NCI-H2107 treated with DMSO at 0.1 percent for 48 hours (cell line): Measurements from ENCODE around the gene F7.

Experiments
- DNase-seq: peaks from one replicate; lab custom pipeline; 2025; ENCODE audit not compliant: unreplicated experiment; lab: John Stamatoyannopoulos, UW

The F7 gene

GRCh38 chr13:113086031-113086750 is 19.4 kb upstream of the F7 start:
- DNase-seq, result no peak

GRCh38 chr13:113086991-113087922 is 18.3 kb upstream of the F7 start:
- DNase-seq, result no peak

DNA sequence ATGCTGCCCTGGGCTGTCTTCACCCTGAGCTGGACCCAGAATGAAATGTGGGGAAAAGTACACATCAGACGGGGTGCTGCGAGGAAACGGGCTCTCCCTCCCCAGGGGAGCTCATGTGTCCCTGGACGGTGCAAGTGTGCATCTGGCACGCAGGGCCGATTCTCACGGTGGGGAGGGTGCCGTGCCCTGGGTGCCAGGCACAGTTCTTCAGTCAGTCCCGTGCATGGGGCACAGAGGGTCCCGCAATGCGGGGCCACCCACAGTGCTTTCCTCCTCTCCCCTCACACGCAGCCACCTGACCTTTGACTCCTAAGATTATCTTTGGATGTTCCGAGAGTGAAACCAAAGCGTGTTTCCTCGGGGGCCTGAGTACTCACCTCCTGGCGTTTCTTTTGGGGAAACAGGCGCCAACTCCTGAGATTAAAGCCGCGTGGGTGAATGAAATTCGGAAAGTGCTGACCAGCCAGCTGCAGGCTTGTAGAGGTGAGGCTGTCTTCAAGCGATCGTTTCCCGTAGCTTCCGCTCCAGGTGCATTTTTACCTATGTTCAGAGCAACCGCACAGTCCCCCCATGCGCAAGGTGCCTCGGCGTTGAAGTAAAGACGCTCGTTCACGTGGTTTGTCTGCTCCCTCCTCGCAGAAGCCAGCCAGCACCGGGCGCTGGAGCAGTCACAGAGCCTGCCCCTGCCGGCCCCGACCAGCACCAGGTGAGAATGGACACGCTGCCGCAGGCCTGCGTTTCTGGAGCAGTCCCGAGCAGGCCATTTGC is 17.5 kb upstream of the F7 start:
- DNase-seq, result no peak

GRCh38 chr13:113088691-113089020 is 16.9 kb upstream of the F7 start:
- DNase-seq, result no peak

DNA sequence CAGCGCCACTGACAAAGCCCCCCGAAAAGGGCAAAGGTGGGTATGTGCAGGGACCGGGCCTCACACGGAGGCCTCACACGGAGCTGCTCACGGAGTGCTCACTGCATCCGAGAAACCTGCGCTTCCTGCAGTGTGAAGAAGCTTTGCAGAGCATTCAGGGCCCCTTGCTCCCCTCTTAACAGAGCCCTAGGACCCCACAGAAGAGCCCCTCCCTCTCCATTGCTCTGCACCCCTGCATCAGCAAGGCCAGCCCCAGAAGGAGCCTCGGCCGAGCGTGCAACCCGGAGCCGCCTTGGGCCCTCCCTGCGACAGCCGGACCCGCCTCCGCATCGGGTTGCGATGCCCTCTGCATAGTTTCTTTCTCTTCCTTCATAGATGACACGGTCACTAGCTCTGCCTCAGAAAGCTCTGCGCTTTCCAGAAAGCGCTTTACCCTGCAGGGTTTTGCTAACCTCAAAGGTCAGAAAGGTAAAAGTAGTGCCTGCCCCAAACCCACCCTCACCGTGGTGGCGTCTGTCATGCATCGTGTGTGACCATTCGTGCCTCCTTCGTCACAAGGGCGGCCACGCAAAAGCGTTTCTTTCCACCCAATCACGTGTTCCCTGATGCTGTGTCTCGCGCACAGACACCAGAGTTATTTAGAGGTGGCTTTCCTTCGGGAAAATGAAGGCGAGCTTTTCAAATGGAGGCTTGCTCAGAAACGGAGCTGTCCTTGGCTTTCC is 15.7 kb upstream of the F7 start:
- DNase-seq, result no peak

DNA sequence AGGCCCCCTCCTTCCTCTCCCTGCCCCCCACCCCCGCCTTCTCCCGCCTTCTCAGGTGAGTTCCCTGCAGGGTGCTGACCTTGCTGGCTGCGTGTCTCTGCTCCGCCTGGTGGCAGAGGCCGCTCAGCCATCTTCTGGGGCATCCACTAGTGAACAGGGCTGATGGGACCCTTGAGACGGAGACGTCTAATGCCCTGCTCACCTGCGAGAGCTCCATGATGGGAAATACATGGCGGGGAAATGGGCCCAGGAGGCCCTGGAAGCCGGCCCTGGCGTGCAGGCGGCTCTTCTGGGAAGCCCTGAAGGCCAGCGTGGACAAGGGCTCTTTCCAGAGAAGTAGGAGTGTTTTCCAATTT is 15.2 kb upstream of the F7 start:
- DNase-seq, result no peak

DNA sequence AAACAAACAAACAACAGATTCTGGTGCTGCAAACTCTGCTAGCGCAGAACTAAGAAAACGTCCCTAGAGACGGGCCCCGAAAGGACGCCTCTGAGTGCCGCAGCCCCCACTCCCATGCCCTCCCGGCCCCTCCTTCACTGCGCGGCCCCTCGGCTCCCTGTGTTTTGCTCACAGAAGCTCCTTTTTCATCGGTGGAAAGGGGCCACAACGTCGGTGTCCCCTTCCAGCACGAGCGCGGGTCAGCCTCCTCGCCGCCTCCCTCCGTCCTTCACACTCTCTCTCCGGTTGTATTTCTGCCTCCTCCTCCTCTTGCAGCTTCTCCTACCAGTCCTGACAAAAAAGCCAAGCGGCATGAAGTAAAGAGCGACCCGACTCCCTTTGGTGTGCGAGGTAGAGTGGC is 14.8 kb upstream of the F7 start:
- no peak for DNase-seq

- no peak for DNase-seq
Observed at GRCh38 chr13:113091211-113091771, 14.3 kb upstream of the F7 start.

- no peak for DNase-seq
Observed at GRCh38 chr13:113091891-113092775, 13.5 kb upstream of the F7 start.

- no peak for DNase-seq
Observed at GRCh38 chr13:113092776-113093579, 12.6 kb upstream of the F7 start.

DNA sequence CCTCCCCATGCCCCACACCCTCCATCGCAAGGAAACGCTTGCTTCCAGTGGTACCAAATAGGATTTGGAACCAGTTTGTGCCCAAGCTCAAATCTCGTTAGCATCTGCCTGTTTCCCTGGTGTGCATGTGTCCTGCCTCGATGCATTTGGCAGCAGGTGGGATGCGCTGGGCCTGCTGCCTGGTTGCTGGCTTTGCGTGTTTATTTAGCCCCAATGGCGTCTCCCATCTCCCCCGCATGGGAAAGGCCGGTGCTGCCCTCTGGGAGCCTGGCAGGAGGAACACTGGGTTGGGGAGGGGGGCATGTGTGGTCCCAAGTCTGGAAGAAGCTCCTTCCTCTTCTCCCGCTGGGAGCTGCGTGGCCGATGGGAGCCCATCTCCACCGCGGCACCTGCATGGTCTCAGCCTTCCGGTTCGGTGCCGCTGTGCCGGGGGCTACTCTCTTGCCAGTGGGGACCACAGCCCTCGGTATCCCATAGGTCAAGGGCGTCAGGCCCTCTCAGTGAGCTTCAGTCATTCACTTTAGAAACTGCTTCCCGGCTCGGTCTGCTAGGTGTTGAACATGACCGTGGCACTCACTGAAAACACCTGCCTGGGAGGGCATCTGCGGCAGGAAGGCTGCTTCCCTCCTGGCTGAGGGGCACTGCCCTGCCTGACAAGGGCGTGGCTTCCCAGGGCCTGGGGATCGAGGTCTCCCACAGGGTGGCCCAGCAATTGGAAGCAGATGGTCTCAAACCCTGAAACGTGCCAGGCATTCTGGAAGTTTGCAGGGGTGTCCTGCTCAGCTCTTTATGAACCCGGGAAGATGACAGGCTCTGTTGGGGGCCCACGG is 11.8 kb upstream of the F7 start:
- DNase-seq, result no peak

DNA sequence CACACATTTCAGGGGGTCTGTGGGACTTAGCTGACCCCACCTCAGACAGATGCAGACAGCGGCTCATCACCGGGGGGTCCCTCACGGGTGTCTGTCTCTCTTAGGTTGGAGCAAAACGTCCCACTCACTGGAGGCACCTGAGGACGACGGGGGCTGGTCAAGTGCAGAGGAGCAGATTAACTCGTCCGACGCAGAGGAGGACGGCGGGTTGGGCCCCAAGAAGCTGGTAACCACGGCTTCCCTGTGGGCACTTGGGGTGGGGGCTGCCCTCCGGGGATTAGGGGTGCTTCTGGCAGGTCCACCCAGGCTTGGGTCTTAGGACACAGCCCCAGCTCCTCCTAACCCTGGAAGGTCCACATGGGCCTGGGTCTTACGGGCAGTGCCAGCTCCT is 11.2 kb upstream of the F7 start:
- no peak for DNase-seq

GRCh38 chr13:113095146-113096051 is 10.2 kb upstream of the F7 start:
- no peak for DNase-seq

DNA sequence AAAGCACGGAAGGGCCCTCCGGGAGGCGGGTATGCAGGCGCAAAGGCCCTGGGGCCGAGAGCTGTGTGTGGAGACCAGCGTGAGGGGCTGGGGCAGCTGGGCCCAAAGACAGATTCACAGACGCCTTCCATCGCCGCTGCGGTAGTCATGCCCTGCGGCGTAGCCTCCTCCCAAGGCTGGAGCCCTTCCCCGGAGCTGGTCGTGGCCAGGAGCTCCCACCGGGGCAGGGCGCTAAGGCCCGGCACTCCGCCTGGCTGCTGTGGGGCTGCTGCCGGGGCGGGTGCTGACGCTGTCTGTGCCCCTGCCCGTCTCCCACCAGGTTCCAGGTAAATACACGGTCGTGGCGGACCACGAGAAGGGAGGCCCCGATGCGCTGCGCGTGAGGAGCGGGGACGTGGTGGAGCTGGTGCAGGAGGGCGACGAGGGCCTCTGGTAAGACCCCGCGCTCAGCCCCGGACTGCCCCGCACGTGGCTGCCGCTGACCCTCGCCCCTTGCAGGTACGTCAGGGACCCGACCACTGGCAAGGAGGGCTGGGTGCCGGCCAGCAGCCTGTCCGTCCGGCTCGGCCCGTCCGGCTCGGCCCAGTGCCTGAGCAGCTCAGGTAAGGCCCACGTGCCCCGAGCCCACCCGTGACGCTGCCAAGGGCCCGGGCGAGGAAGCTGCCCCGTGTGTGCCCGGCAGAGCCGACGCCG is 9.4 kb upstream of the F7 start:
- DNase-seq, result no peak

DNA sequence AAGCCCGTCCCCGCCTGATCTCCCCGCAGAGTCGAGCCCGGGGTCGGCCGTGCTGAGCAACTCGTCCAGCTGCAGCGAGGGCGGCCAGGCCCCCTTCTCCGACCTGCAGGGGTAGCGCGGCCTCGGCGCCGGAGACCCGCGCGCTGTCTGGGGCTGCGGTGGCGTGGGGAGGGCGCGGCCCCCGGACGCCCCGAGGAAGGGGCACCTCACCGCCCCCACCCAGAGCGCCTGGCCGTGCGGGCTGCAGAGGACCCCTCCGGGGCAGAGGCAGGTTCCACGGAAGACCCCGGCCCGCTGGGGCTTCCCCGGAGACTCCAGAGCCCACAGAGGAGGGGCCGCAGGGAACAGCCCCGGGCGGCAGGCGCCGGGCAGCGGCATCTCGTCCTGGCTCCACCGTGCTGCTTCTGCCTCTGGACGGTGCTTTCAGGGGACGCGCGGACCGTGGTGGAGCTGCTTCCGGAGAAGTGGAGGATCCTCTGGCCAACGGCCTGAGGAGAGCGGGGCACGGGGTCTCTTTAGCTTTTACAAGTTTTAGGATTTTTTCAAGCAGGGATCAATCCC is 8.8 kb upstream of the F7 start:
- no peak for DNase-seq

DNA sequence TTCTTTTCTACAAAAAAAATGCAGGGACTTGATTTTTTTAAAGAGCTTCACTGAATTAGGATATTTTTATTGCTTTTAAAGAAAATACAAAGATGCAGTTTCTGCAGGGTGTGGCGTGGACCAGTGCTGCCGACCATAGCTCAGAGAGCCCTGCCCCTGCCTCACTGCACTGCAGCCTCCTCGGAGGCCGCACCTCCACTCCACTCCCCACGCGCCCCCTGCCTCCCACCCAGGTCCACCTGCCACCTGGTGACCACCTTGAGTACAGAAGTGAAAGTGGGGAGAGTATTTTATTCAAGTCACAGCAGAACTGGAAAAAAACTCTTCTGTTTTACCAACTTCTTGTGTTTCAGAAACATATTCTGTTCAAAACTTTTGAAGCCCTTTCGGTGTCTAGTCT is 7.9 kb upstream of the F7 start:
- DNase-seq, result no peak
